Fibroblast of lung (primary cell): Measurements from ENCODE around the gene TAT. TPM values are rescaled to one million over a fixed set of nuclear protein-coding genes. Genes with fewer than 3 reads are reported as not detected.

Experiments
- DNase-seq, 2 donors: peaks; one replicate each; pipeline versions ENCODE4 v3.0.0 to v3.0.0-alpha.2; 2010; ENCODE audit warnings: low read depth in 2 of 2
- H2AFZ ChIP-seq: 2 replicates; pipeline ENCODE4 v1.5.1; 2012; ENCODE audit warnings: low read length, control low read depth, inconsistent platforms
- H3K27ac ChIP-seq: 2 replicates; pipeline ENCODE4 v1.5.1; 2011; ENCODE audit warnings: low read length, control low read depth; ENCODE audit not compliant: insufficient read depth
- H3K27me3 ChIP-seq: 2 replicates; pipeline ENCODE4 v1.5.1; 2011; ENCODE audit warnings: mild to moderate bottlenecking, low read length; ENCODE audit not compliant: control insufficient read depth, insufficient read depth
- H3K36me3 ChIP-seq: 2 replicates; pipeline ENCODE4 v1.5.1; 2011; ENCODE audit warnings: low read length; ENCODE audit not compliant: control insufficient read depth, insufficient read depth
- H3K4me1 ChIP-seq: 2 replicates; pipeline ENCODE4 v1.5.1; 2011; ENCODE audit warnings: low read length; ENCODE audit not compliant: control insufficient read depth, insufficient read depth; ENCODE audit errors: extremely low read depth
- H3K4me2 ChIP-seq: 2 replicates; pipeline ENCODE4 v1.5.1; 2011; ENCODE audit warnings: low read length, control low read depth; ENCODE audit not compliant: insufficient read depth; ENCODE audit errors: extremely low read depth
- H3K4me3 ChIP-seq, 4 experiments: fragments of 200-600 bp in 1 of 4; sonication (generic) in 1 of 4; replicated peaks in 1 of 4; 2 replicates each; pipeline ENCODE4 v1.5.1; 2011 to 2016; ENCODE audit warnings: low read length in 4 of 4, low read depth in 3 of 4, mild to moderate bottlenecking in 3 of 4, control low read depth in 2 of 4, inconsistent platforms in 1 of 4, mixed read lengths in 1 of 4; ENCODE audit not compliant: insufficient read depth in 1 of 4; ENCODE audit errors: control extremely low read depth in 1 of 4
- H3K79me2 ChIP-seq: 2 replicates; pipeline ENCODE4 v1.5.1; 2012; ENCODE audit warnings: mild to moderate bottlenecking, low read length, inconsistent platforms; ENCODE audit not compliant: control insufficient read depth, insufficient read depth
- H3K9ac ChIP-seq: 2 replicates; pipeline ENCODE4 v1.5.1; 2011; ENCODE audit warnings: mild to moderate bottlenecking, low read length, control low read depth; ENCODE audit not compliant: insufficient read depth
- H3K9me3 ChIP-seq: 2 replicates; pipeline ENCODE4 v1.5.1; 2012; ENCODE audit warnings: low read depth, low read length; ENCODE audit not compliant: control insufficient read depth, insufficient read depth
- H4K20me1 ChIP-seq: 2 replicates; pipeline ENCODE4 v1.5.1; 2011; ENCODE audit warnings: low read length; ENCODE audit not compliant: control insufficient read depth, insufficient read depth; ENCODE audit errors: extremely low read depth
- EZH2 ChIP-seq: IDR thresholded peaks from 2 replicates; pipeline ENCODE4 v1.5.1; 2012; ENCODE audit warnings: low read length, control low read depth, mild to moderate bottlenecking; ENCODE audit errors: missing control alignments
- polyA plus RNA-seq, 2 donors: library from polyadenylated mRNA; depleted of rRNA in 1 of 2; stranded (reverse) in 1 of 2; unstranded in 1 of 2; fragments of >200 nt; gene quantifications; 2 replicates each; pipeline ENCODE4 v1.2.1, GENCODE V29; 2011 to 2012; ENCODE audit warnings: missing spikeins in 1 of 2
- total RNA-seq: library from RNA; depleted of rRNA; stranded (reverse); fragments of >200 nt; gene quantifications from 2 replicates; pipeline ENCODE4 v1.2.1, GENCODE V29; 2014
- TF ChIP-seq, protein P1 (sequence below), 2 donors: IDR thresholded peaks in 1 of 2; conservative IDR thresholded peaks in 1 of 2; 1 replicate in 1 of 2; 2 replicates in 1 of 2; pipeline ENCODE4 v1.5.1; 2011 to 2012; ENCODE audit warnings: low read length in 2 of 2, control low read depth in 1 of 2, inconsistent platforms in 1 of 2, low read depth in 1 of 2, mild to moderate bottlenecking in 1 of 2

Gene TAT
- total and polyA plus RNA-seq, 2 donors (not counting 1 experiment from before 2014, with no cell fraction given) = not detected

- no peak for DNase-seq
- Histone ChIP-seq H3K4me1 (no peaks in the 10 kb centered on the region), H2AFZ (no peak overlapping the region), H4K20me1 (no peaks in the 10 kb centered on the region), H3K4me2 (no peak overlapping the region), H3K79me2 (no peaks in the 10 kb centered on the region), H3K27me3 (no peaks in the 10 kb centered on the region), H3K9me3 (no peaks in the 10 kb centered on the region), H3K9ac (no peak overlapping the region), H3K4me3 (no peak overlapping the region), H3K36me3 (no peaks in the 10 kb centered on the region), H3K27ac (no peak overlapping the region)
- TF ChIP-seq EZH2 = no peak
- TF ChIP-seq, protein P1, sequence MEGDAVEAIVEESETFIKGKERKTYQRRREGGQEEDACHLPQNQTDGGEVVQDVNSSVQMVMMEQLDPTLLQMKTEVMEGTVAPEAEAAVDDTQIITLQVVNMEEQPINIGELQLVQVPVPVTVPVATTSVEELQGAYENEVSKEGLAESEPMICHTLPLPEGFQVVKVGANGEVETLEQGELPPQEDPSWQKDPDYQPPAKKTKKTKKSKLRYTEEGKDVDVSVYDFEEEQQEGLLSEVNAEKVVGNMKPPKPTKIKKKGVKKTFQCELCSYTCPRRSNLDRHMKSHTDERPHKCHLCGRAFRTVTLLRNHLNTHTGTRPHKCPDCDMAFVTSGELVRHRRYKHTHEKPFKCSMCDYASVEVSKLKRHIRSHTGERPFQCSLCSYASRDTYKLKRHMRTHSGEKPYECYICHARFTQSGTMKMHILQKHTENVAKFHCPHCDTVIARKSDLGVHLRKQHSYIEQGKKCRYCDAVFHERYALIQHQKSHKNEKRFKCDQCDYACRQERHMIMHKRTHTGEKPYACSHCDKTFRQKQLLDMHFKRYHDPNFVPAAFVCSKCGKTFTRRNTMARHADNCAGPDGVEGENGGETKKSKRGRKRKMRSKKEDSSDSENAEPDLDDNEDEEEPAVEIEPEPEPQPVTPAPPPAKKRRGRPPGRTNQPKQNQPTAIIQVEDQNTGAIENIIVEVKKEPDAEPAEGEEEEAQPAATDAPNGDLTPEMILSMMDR (conservative IDR thresholded peaks at IDR 0.05 in 1 of 2, IDR thresholded peaks at IDR 0.05 in 1 of 2; ENCODE audit: low read depth in 1 of 2, low read length in 2 of 2) = no peak
Observed at GRCh38 chr16:71524566-71525553, 52.0 kb downstream of the TAT start.

DNA sequence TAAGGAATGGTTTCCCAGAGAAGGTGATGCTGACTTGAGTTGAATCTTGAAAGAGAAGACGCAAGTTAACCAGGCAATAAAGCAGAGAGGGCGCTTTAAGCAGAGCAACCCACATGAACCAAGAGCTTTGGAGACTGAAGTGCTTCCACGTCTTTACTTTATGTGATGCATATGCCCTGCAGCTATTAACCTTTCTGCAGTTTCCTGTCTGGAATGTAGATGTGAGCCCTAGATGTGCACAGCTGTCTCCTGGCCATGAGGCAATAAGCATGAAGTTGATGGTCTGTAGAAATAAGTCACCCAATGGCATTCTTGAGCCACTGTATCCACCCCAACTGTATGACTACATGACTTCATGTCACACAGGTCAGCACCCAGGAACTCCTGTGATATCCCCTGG lies 56.3 kb downstream of the TAT start:
- Histone ChIP-seq H3K36me3 (no peaks in the 10 kb centered on the region), H4K20me1 (no peaks in the 10 kb centered on the region), H3K79me2 (no peaks in the 10 kb centered on the region), H3K27ac (no peak overlapping the region), H3K9ac (no peak overlapping the region), H3K4me2 (no peak overlapping the region), H3K9me3 (no peaks in the 10 kb centered on the region), H2AFZ (no peak overlapping the region), H3K4me3 (no peak overlapping the region), H3K4me1 (no peaks in the 10 kb centered on the region), H3K27me3 (no peaks in the 10 kb centered on the region)
- no peak for DNase-seq
- no peak for TF ChIP-seq EZH2
- TF ChIP-seq, protein P1 (conservative IDR thresholded peaks at IDR 0.05 in 1 of 2, IDR thresholded peaks at IDR 0.05 in 1 of 2; ENCODE audit: low read depth in 1 of 2, low read length in 2 of 2) = no peak

Other genes starting within 250 kb of the TAT start
- gene CALB2, start 218.4 kb downstream of the TAT start, total RNA-seq = 0.51 and 1.3 TPM in 2 replicates
- gene CALB2, start 218.4 kb downstream of the TAT start, polyA plus RNA-seq = 0.58 and 1.2 TPM in 2 replicates
- not detected in 2 replicates for gene TLE7, start 135.0 kb downstream of the TAT start, total RNA-seq
- gene TLE7, start 135.0 kb downstream of the TAT start, polyA plus RNA-seq = not detected in 2 replicates
- gene ZNF23, start 114.8 kb downstream of the TAT start, total RNA-seq = 14.1 and 24.8 TPM in 2 replicates
- 11.8 and 12.2 TPM in 2 replicates for gene ZNF23, start 114.8 kb downstream of the TAT start, polyA plus RNA-seq
- 3.3 and 3.9 TPM in 2 replicates for gene ZNF19, start 87.8 kb downstream of the TAT start, total RNA-seq
- gene ZNF19, start 87.8 kb downstream of the TAT start, polyA plus RNA-seq = 1.3 and 1.8 TPM in 2 replicates
- gene CHST4, start 50.7 kb downstream of the TAT start, total RNA-seq = not detected in 2 replicates
- not detected in 2 replicates for gene CHST4, start 50.7 kb downstream of the TAT start, polyA plus RNA-seq
- not detected in 2 replicates for gene MARVELD3, start 49.1 kb upstream of the TAT start, total RNA-seq
- not detected in 2 replicates for gene MARVELD3, start 49.1 kb upstream of the TAT start, polyA plus RNA-seq
- 6.9 and 9.7 TPM in 2 replicates for gene PHLPP2, start 147.6 kb upstream of the TAT start, total RNA-seq
- gene PHLPP2, start 147.6 kb upstream of the TAT start, polyA plus RNA-seq = 12.4 and 13.2 TPM in 2 replicates
- gene AP1G1, start 231.7 kb upstream of the TAT start, total RNA-seq = 45.7 and 55.5 TPM in 2 replicates
- 102 and 106 TPM in 2 replicates for gene AP1G1, start 231.7 kb upstream of the TAT start, polyA plus RNA-seq